Type B pancreatic cell (in vitro differentiated cells): ENCODE results near the gene SPRED3. TPM values are rescaled to one million over a fixed set of nuclear protein-coding genes. Genes with fewer than 3 reads are reported as not detected.

Source experiments
- DNase-seq: peaks from one replicate; pipeline ENCODE4 v3.0.0; 2021; ENCODE audit warnings: mixed read lengths; ENCODE audit not compliant: unreplicated experiment; ENCODE audit errors: extremely low spot score
- H3K27ac Mint-ChIP-seq: 2 replicates; pipeline ENCODE4 v1.8.0; 2021; ENCODE audit warnings: mild to moderate bottlenecking, mixed read lengths
- H3K27me3 Mint-ChIP-seq: 2 replicates; pipeline ENCODE4 v1.8.0; 2021; ENCODE audit warnings: mixed read lengths
- H3K36me3 Mint-ChIP-seq: 2 replicates; pipeline ENCODE4 v1.8.0; 2021; ENCODE audit warnings: mixed read lengths
- H3K4me1 Mint-ChIP-seq: one replicate; pipeline ENCODE4 v1.8.0; 2021; ENCODE audit warnings: mixed read lengths; ENCODE audit not compliant: unreplicated experiment
- H3K4me3 Mint-ChIP-seq: 2 replicates; pipeline ENCODE4 v1.8.0; 2021; ENCODE audit warnings: mild to moderate bottlenecking, mixed read lengths
- H3K9me3 Mint-ChIP-seq: 2 replicates; pipeline ENCODE4 v1.8.0; 2021; ENCODE audit warnings: mixed read lengths
- CTCF ChIP-seq: fragments of 200-600 bp; sonication (generic); conservative IDR thresholded peaks from 2 replicates; pipeline ENCODE4 v1.5.0; 2021; ENCODE audit warnings: antibody characterized with exemption, mild to moderate bottlenecking
- total RNA-seq: library from RNA; stranded (reverse); gene quantifications from 2 replicates; pipeline ENCODE4 v1.2.1, GENCODE V29; 2021; ENCODE audit warnings: low replicate concordance

Gene SPRED3
- total RNA-seq, 1 donor from 2014 or later: 4.2 TPM

GRCh38 chr19:38369584-38369983 lies 18.9 kb upstream of the SPRED3 start:
- peaks cover 4% of the 10 kb centered on the region for H3K4me1 Mint-ChIP-seq
- H3K4me3 Mint-ChIP-seq: no peak overlapping the region
- no peak for DNase-seq
- no peak for TF ChIP-seq CTCF
- peaks cover 18% of the 10 kb centered on the region for H3K27me3 Mint-ChIP-seq
- no peak overlapping the region for H3K27ac Mint-ChIP-seq
- no peaks in the 10 kb centered on the region for H3K36me3 Mint-ChIP-seq
- no peaks in the 10 kb centered on the region for H3K9me3 Mint-ChIP-seq

GRCh38 chr19:38370299-38370698 lies 18.2 kb upstream of the SPRED3 start:
- peaks cover 12% of the 10 kb centered on the region for H3K4me1 Mint-ChIP-seq
- H3K36me3 Mint-ChIP-seq: no peaks in the 10 kb centered on the region
- TF ChIP-seq CTCF: no peak
- no peak overlapping the region for H3K4me3 Mint-ChIP-seq
- DNase-seq: no peak
- H3K9me3 Mint-ChIP-seq: no peaks in the 10 kb centered on the region
- peaks cover 18% of the 10 kb centered on the region for H3K27me3 Mint-ChIP-seq
- no peak overlapping the region for H3K27ac Mint-ChIP-seq

- TF ChIP-seq CTCF: no peak
- Mint-ChIP-seq H3K36me3 (no peaks in the 10 kb centered on the region), H3K27ac (no peak overlapping the region), H3K9me3 (no peaks in the 10 kb centered on the region), H3K4me1 (peaks cover 18% of the 10 kb centered on the region), H3K27me3 (peaks cover 18% of the 10 kb centered on the region), H3K4me3 (no peak overlapping the region)
- DNase-seq: no peak
Measured at GRCh38 chr19:38371081-38371480, 17.4 kb upstream of the SPRED3 start.

GRCh38 chr19:38373907-38374331 lies 14.6 kb upstream of the SPRED3 start:
- no peaks in the 10 kb centered on the region for H3K9me3 Mint-ChIP-seq
- peaks cover 19% of the 10 kb centered on the region for H3K4me1 Mint-ChIP-seq
- H3K4me3 Mint-ChIP-seq: peak overlapping the region; percentile 99
- TF ChIP-seq CTCF: peak; percentile 1
- H3K27me3 Mint-ChIP-seq: peaks cover 18% of the 10 kb centered on the region
- peaks cover 3% of the 10 kb centered on the region for H3K36me3 Mint-ChIP-seq
- H3K27ac Mint-ChIP-seq: peak overlapping the region; percentile 98
- DNase-seq: no peak

GRCh38 chr19:38374332-38375097 lies 14.0 kb upstream of the SPRED3 start, which contains the start of gene PSMD8:
Gene PSMD8 (plus strand): TSS chr19:38374571. CDS start chr19:38374602, 31 bp downstream.
- peak; percentile 16 for TF ChIP-seq CTCF
- Mint-ChIP-seq H3K36me3 (peaks cover 5% of the 10 kb centered on the region), H3K27ac (peak within 1 kb of the TSS; percentile 98), H3K4me3 (peak within 1 kb of the TSS; percentile 99), H3K27me3 (peaks cover 17% of the 10 kb centered on the region), H3K9me3 (no peaks in the 10 kb centered on the region), H3K4me1 (peaks cover 19% of the 10 kb centered on the region)
- DNase-seq: peak; percentile 97
